Endodermal cell (in vitro differentiated cells): ENCODE measurements around the gene RALGAPA2. TPM values are rescaled to one million over a fixed set of nuclear protein-coding genes. Genes with fewer than 3 reads are reported as not detected.

Experiments
- DNase-seq: peaks from one replicate; pipeline ENCODE4 v3.0.0-alpha.2; 2017
- H3K27ac ChIP-seq: 2 replicates; pipeline ENCODE4 v1.5.1; 2013; ENCODE audit warnings: mild to moderate bottlenecking, low read depth, low read length, moderate library complexity
- H3K27me3 ChIP-seq: 2 replicates; pipeline ENCODE4 v1.6.1; 2013; ENCODE audit warnings: mild to moderate bottlenecking, low read length, moderate library complexity; ENCODE audit not compliant: insufficient read depth, control insufficient read depth, poor library complexity, severe bottlenecking
- H3K36me3 ChIP-seq: 2 replicates; pipeline ENCODE4 v1.7.0; 2013; ENCODE audit warnings: mild to moderate bottlenecking, low read length, moderate library complexity; ENCODE audit not compliant: control insufficient read depth, insufficient read depth
- H3K4me1 ChIP-seq: one replicate; pipeline ENCODE4 v1.7.0; 2013; ENCODE audit warnings: low read length; ENCODE audit not compliant: control insufficient read depth, insufficient read depth
- H3K4me3 ChIP-seq: 2 replicates; pipeline ENCODE4 v1.5.1; 2013; ENCODE audit warnings: mild to moderate bottlenecking, low read length, moderate library complexity
- H3K9ac ChIP-seq: 2 replicates; pipeline ENCODE4 v1.6.1; 2013; ENCODE audit warnings: mild to moderate bottlenecking, low read length, moderate library complexity; ENCODE audit not compliant: poor library complexity, severe bottlenecking; ENCODE audit errors: extremely low read depth
- H3K9me3 ChIP-seq: 2 replicates; pipeline ENCODE4 v1.6.1; 2013; ENCODE audit warnings: mild to moderate bottlenecking, low read length, moderate library complexity; ENCODE audit not compliant: control insufficient read depth
- H3K27ac Mint-ChIP-seq: 2 replicates; pipeline ENCODE4 v1.8.0; 2020; ENCODE audit warnings: mixed read lengths
- H3K27me3 Mint-ChIP-seq: 2 replicates; pipeline ENCODE4 v1.8.0; 2021; ENCODE audit warnings: mild to moderate bottlenecking, mixed read lengths; ENCODE audit not compliant: insufficient read depth
- H3K36me3 Mint-ChIP-seq: 2 replicates; pipeline ENCODE4 v1.8.0; 2020; ENCODE audit warnings: low read depth, mixed read lengths
- H3K4me1 Mint-ChIP-seq: 2 replicates; pipeline ENCODE4 v1.8.0; 2020; ENCODE audit warnings: mixed read lengths
- H3K4me3 Mint-ChIP-seq: 2 replicates; pipeline ENCODE4 v1.8.0; 2020; ENCODE audit warnings: mild to moderate bottlenecking, moderate library complexity, mixed read lengths
- H3K9me3 Mint-ChIP-seq: 2 replicates; pipeline ENCODE4 v1.8.0; 2020; ENCODE audit warnings: mild to moderate bottlenecking, mixed read lengths
- WGBS, 2 experiments: methylation state at CpG; one replicate each; pipeline versions ENCODE4 v1.1.5 to v1.1.7; 2013; ENCODE audit warnings: missing lambda C conversion rate in 2 of 2, mixed read lengths in 1 of 2; ENCODE audit not compliant: insufficient coverage in 1 of 2, insufficient read length in 1 of 2; 5-methylcytosine and 5-hydroxymethylcytosine counted together
- total RNA-seq, 2 donors: library from RNA; stranded (reverse); fragmentation: NEBNext Ultra II Directional in 1 of 2; extraction: Animal tissue kit (Norgen Biotek cat#: 25700) in 1 of 2; gene quantifications; 2 replicates in 1 of 2; 3 replicates in 1 of 2; pipeline ENCODE4 v1.2.1, GENCODE V29; 2021
- TF ChIP-seq, protein P1 (sequence below): fragments of 200-600 bp; sonication (generic); conservative IDR thresholded peaks from 2 replicates; pipeline ENCODE4 v1.5.0; 2021; ENCODE audit warnings: antibody characterized with exemption, mild to moderate bottlenecking

RALGAPA2 gene
- total RNA-seq, 2 donors from 2014 or later: 19.5 to 24.6 TPM

DNA sequence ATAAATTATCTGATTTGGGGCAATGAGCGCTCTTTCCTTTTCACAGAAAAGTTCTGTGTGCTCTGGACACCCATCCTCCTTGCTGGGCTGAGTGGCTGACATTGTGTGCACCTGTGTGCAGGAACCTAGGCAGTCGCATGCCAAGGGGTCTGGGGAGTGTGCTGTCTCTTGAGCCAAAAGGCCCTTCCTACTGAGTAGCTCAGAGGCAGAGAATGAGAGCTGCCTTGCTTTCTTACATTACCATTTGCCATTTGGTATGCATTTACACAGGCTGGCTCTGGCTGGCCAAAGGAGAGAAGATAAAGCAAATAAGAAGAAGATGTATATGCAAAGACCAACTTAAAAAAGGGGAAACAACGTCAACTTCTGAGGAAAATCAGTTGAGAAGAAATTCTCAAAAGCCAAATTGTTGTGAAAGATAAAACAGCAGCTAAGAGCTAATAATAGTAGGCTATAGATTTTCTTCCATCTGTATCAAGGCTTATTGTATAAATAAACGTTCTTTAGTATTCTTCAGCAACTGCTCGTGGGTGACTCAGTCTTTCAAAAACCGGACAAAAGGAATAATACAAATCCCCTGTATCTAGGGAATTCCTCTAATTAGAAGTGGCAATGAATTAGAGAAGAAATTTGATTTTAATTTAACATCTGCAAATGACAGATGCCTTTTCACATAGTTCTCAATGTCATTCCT is 222.6 kb downstream of the RALGAPA2 start:
- no peaks in the 10 kb centered on the region for H3K27me3 ChIP-seq
- peaks cover 4% of the 10 kb centered on the region for H3K4me1 ChIP-seq
- 90 to 92% methylated on average over 5 to 6 of the region's 6 CpGs for WGBS, 2 experiments
- TF ChIP-seq, protein P1, sequence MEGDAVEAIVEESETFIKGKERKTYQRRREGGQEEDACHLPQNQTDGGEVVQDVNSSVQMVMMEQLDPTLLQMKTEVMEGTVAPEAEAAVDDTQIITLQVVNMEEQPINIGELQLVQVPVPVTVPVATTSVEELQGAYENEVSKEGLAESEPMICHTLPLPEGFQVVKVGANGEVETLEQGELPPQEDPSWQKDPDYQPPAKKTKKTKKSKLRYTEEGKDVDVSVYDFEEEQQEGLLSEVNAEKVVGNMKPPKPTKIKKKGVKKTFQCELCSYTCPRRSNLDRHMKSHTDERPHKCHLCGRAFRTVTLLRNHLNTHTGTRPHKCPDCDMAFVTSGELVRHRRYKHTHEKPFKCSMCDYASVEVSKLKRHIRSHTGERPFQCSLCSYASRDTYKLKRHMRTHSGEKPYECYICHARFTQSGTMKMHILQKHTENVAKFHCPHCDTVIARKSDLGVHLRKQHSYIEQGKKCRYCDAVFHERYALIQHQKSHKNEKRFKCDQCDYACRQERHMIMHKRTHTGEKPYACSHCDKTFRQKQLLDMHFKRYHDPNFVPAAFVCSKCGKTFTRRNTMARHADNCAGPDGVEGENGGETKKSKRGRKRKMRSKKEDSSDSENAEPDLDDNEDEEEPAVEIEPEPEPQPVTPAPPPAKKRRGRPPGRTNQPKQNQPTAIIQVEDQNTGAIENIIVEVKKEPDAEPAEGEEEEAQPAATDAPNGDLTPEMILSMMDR: no peak
- DNase-seq: no peak
- Mint-ChIP-seq H3K9me3 (no peaks in the 10 kb centered on the region), H3K36me3 (peaks cover 3% of the 10 kb centered on the region), H3K4me1 (peaks cover 17% of the 10 kb centered on the region), H3K4me3 (no peak overlapping the region), H3K27ac (no peak overlapping the region), H3K27me3 (no peaks in the 10 kb centered on the region)
- H3K36me3 ChIP-seq: peaks cover 10% of the 10 kb centered on the region
- no peaks in the 10 kb centered on the region for H3K9me3 ChIP-seq
- H3K9ac ChIP-seq: no peak overlapping the region
- H3K4me3 ChIP-seq: no peak overlapping the region
- no peak overlapping the region for H3K27ac ChIP-seq

DNA sequence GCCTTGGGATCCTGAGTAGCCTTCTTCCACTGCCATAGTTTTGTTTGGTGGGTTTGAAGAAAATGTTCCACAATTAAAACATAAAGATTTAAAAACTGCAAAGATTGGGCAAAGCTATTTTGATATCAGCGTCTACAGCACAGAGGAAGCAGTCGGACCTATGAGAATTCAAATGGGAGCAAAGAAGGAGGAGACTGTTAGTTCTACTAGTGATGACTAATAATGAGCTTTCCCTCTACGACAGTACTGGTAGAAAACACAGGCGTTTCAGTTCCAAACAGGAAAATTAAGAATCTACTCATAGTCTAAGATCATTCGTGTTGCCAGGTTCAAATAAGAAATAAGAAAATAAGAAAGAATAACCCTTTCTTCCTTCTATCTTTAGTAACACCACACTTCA is 223.4 kb downstream of the RALGAPA2 start:
- H3K27ac Mint-ChIP-seq: no peak overlapping the region

DNA sequence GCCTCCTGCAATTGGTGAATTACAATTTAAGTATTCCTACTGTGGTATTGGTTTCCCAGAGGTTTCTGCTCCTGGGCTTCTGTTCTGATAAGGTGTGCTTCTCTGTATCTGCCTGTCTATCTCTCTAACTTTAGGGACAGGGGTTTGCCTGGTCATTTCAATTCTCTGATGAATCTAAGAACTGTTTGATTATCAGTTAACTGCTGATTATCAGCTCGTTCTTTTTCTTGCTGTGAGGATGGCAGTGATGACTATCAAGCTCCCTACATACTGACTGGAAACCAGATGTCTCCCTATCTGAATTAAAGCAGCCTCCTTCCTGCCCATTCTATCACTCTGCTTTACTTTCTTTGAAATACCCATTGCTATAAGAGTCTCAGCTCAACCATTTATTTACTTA is 224.1 kb downstream of the RALGAPA2 start:
- Histone ChIP-seq H3K9me3 (no peaks in the 10 kb centered on the region), H3K27ac (no peak overlapping the region), H3K4me1 (peaks cover 4% of the 10 kb centered on the region), H3K9ac (no peak overlapping the region), H3K27me3 (no peaks in the 10 kb centered on the region), H3K4me3 (no peak overlapping the region), H3K36me3 (peaks cover 3% of the 10 kb centered on the region)
- no peak for DNase-seq
- Mint-ChIP-seq H3K27ac (no peak overlapping the region), H3K27me3 (no peaks in the 10 kb centered on the region), H3K4me1 (peaks cover 17% of the 10 kb centered on the region), H3K36me3 (no peaks in the 10 kb centered on the region), H3K9me3 (no peaks in the 10 kb centered on the region), H3K4me3 (no peak overlapping the region)
- WGBS, 2 experiments: 61 to 80% methylated on average over 1 of the region's 1 CpG
- TF ChIP-seq, protein P1: no peak

More for the DNA sequence above, 223.4 kb downstream of the RALGAPA2 start:
- peaks cover 4% of the 10 kb centered on the region for H3K4me1 ChIP-seq
- Mint-ChIP-seq H3K9me3 (no peaks in the 10 kb centered on the region), H3K4me3 (no peak overlapping the region), H3K27me3 (no peaks in the 10 kb centered on the region), H3K36me3 (no peaks in the 10 kb centered on the region), H3K4me1 (peaks cover 17% of the 10 kb centered on the region)
- no peak overlapping the region for H3K27ac ChIP-seq
- DNase-seq: no peak
- no peaks in the 10 kb centered on the region for H3K27me3 ChIP-seq
- no peak overlapping the region for H3K9ac ChIP-seq
- H3K36me3 ChIP-seq: peaks cover 4% of the 10 kb centered on the region
- no peak overlapping the region for H3K4me3 ChIP-seq
- 89 to 96% methylated on average over 4 to 5 of the region's 5 CpGs for WGBS, 2 experiments
- TF ChIP-seq, protein P1: no peak
- H3K9me3 ChIP-seq: no peaks in the 10 kb centered on the region
